ENCODE data around the gene SOX11. TPM values are rescaled to one million over a fixed set of nuclear protein-coding genes. Genes with fewer than 3 reads are reported as not detected.
A peak's percentile ranks its signal among the peaks of the same experiment; 100 is the strongest.

SOX11 gene
- total and polyA plus RNA-seq, 2 of the 8 experiments (the other 6 are each of a cell fraction or from before 2014, with no cell fraction given): 9.0 to 55.6 TPM

DNA sequence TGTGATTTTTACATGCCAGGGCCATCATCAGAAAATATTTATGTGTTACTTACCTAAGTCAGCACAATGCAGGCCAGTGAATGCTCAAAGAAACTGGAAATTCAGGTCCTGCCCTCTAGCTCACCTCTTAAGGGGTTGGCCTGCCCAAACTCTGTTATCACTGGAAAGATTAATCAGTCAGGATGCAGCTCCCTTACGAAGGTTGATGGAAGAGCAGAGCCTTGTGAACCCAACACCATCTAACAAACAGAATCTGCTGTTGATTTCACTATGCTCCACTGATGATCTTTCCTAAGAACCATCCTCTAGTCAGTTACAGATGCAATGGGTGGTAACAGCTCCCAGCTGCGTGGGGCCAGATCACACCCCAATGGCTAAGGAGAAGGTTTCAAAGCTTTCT lies 38.2 kb downstream of the SOX11 start:
- Histone ChIP-seq H2AFZ (ENCODE audit: low read length) (no peak overlapping the region), H3K4me2 (ENCODE audit: insufficient read depth in 1 of 2, low read depth in 2 of 2, low read length in 2 of 2) (no peak overlapping the region), H2BK15ac (ENCODE audit: low read length) (no peak overlapping the region)
- TF ChIP-seq HDAC2 (IDR thresholded peaks at IDR 0.05; ENCODE audit: borderline replicate concordance in 1 of 2, low read depth in 2 of 2, low read length in 2 of 2): no peak
- TF ChIP-seq TAF1 (IDR thresholded peaks at IDR 0.05; ENCODE audit: low read depth, low read length): no peak
- TF ChIP-seq SUZ12 (IDR thresholded peaks at IDR 0.05; ENCODE audit: low read length): no peak
- no peak for TF ChIP-seq ASH2L (IDR thresholded peaks at IDR 0.05; ENCODE audit: low read length)
- TF ChIP-seq KDM5A (IDR thresholded peaks at IDR 0.05; ENCODE audit: low read length): no peak
- TF ChIP-seq RNF2 (IDR thresholded peaks at IDR 0.05; ENCODE audit: borderline replicate concordance, low read depth, low read length, missing control alignments, poor library complexity, severe bottlenecking): no peak
- no peak for TF ChIP-seq EGR1 (IDR thresholded peaks at IDR 0.05; ENCODE audit: borderline replicate concordance, low read depth, low read length)
- no peak for TF ChIP-seq CBX8 (IDR thresholded peaks at IDR 0.05; ENCODE audit: borderline replicate concordance, low read depth, low read length)
- no peak for TF ChIP-seq EP300 (IDR thresholded peaks at IDR 0.05; ENCODE audit: borderline replicate concordance in 1 of 2, low read depth in 2 of 2, low read length in 2 of 2)
- no peak for TF ChIP-seq TCF12 (IDR thresholded peaks at IDR 0.05; ENCODE audit: low read depth, low read length)
- no peak for TF ChIP-seq RBBP5 (IDR thresholded peaks at IDR 0.05; ENCODE audit: borderline replicate concordance, low read depth, low read length)
- TF ChIP-seq CREB1 (IDR thresholded peaks at IDR 0.05): no peak
- TF ChIP-seq HDAC6 (IDR thresholded peaks at IDR 0.05; ENCODE audit: low read depth, low read length): no peak
- TF ChIP-seq KDM4A (IDR thresholded peaks at IDR 0.05; ENCODE audit: low read depth, low read length, severe bottlenecking): no peak

More for the DNA sequence above, 38.2 kb downstream of the SOX11 start:
- H3K4me1 ChIP-seq (replicated peaks in 1 of 4; ENCODE audit: control insufficient read depth in 3 of 4, insufficient read depth in 4 of 4, low read length in 3 of 4): peaks cover 0 to 18% (median 2%) of the 10 kb centered on the region in 4 experiments; a peak in 5 of 7 replicates
- no peak overlapping the region for H2AK5ac ChIP-seq (ENCODE audit: low read depth, low read length)
- H3K18ac ChIP-seq (ENCODE audit: extremely low read depth, low read length): no peak overlapping the region
- peaks cover 2% of the 10 kb centered on the region; the same call in 1 of the 2 replicates for H3K23me2 ChIP-seq (ENCODE audit: low read depth, low read length)
- H3K4me3 ChIP-seq (ENCODE audit: extremely low read depth in 1 of 4, insufficient read depth in 2 of 4, low read depth in 3 of 4, low read length in 4 of 4): no peak overlapping the region
- H4K8ac ChIP-seq (ENCODE audit: extremely low read depth, insufficient read depth, low read length): no peak overlapping the region
- POLR2A ChIA-PET (ENCODE audit: partially characterized antibody): interaction anchor here (1.1 to 2.9 kb wide), 3 partner anchors 14 to 37 kb away, joined by 3 to 9 read pairs (median 3); no protein-coding TSS in a partner anchor
- no peak overlapping the region for H3K27ac ChIP-seq (ENCODE audit: low read depth, low read length)
- no peak overlapping the region for H2BK20ac ChIP-seq (ENCODE audit: low read length)
- peak overlapping the region; percentile 11; the same call in 1 of the 2 replicates for H2BK12ac ChIP-seq (ENCODE audit: low read depth, low read length)
- H3K27me3 ChIP-seq (replicated peaks in 1 of 4; ENCODE audit: control insufficient read depth in 3 of 4, extremely low read depth in 1 of 4, insufficient read depth in 3 of 4, low read length in 3 of 4): no peaks in the 10 kb centered on the region
- H3K79me2 ChIP-seq (ENCODE audit: control insufficient read depth in 1 of 2, insufficient read depth in 2 of 2, low read length in 2 of 2): no peaks in the 10 kb centered on the region
- H3K36me3 ChIP-seq (ENCODE audit: control insufficient read depth in 2 of 4, insufficient read depth in 4 of 4, low read length in 3 of 4): no peaks in the 10 kb centered on the region; a peak in 1 of 8 replicates
- H3K79me1 ChIP-seq (ENCODE audit: low read depth, low read length): no peaks in the 10 kb centered on the region
- H3K56ac ChIP-seq (replicated peaks; ENCODE audit: insufficient read length, low read depth, low read length): no peak overlapping the region
- H4K5ac ChIP-seq (ENCODE audit: insufficient read length, low read depth, low read length): no peak overlapping the region
- no peak overlapping the region for H3K14ac ChIP-seq (ENCODE audit: insufficient read length)
- DNase-seq (ENCODE audit: low read depth in 1 of 2, low spot score in 2 of 2): no peak
- no peak overlapping the region for H3K4ac ChIP-seq (replicated peaks; ENCODE audit: insufficient read length, low read depth, low read length)
- no peaks in the 10 kb centered on the region for H4K20me1 ChIP-seq (replicated peaks in 1 of 2; ENCODE audit: control insufficient read depth in 1 of 2, insufficient read depth in 2 of 2, low read length in 2 of 2)
- no peak overlapping the region for H3K9ac ChIP-seq (replicated peaks in 1 of 4; ENCODE audit: extremely low read depth in 1 of 4, low read depth in 3 of 4, low read length in 3 of 4)
- WGBS, 2 experiments (ENCODE audit: extremely low coverage in 1 of 2, insufficient coverage in 1 of 2, insufficient read length in 1 of 2, insufficient replicate concordance in 2 of 2, low coverage in 1 of 2, low lambda C conversion rate in 2 of 2, missing lambda C conversion rate in 1 of 2): 74% methylated on average over 2 of the region's 2 CpGs; no CpG with 5 or more reads in 1 of the 2 experiments
- CTCF ChIA-PET (ENCODE audit: partially characterized antibody): interaction anchor here (1.3 kb wide), 1 partner anchor 10 kb away, joined by 3 read pairs; no protein-coding TSS in a partner anchor
- FAIRE-seq: no peak
- H3K9me3 ChIP-seq (ENCODE audit: insufficient read depth in 2 of 2, low read depth in 1 of 2, low read length in 1 of 2): no peaks in the 10 kb centered on the region
- no peak overlapping the region for H3K23ac ChIP-seq (ENCODE audit: insufficient read length)
- H2BK120ac ChIP-seq (replicated peaks; ENCODE audit: low read depth, low read length): no peak overlapping the region
- H4K91ac ChIP-seq (replicated peaks; ENCODE audit: insufficient read length, low read length): peak overlapping the region; percentile 76
- no peak overlapping the region for H2BK5ac ChIP-seq (ENCODE audit: low read depth, low read length)
